Peyer's patch (tissue), 4 donors: Measurements from ENCODE around the gene RCOR1.

Experiments
- CTCF ChIP-seq, 6 experiments: fragments of 450-650 bp in 4 of 6; fragments of 200-600 bp in 2 of 6; sonication (generic) in 1 of 6; IDR thresholded peaks; one replicate each; pipeline ENCODE4 v1.5.1; 2017 to 2019; ENCODE audit warnings: antibody characterized with exemption in 6 of 6, mild to moderate bottlenecking in 3 of 6, moderate library complexity in 1 of 6
- POLR2A ChIP-seq, 2 donors: fragments of 450-650 bp; IDR thresholded peaks; one replicate each; pipeline ENCODE4 v1.5.1; 2017; ENCODE audit warnings: antibody characterized with exemption in 2 of 2, mild to moderate bottlenecking in 2 of 2, moderate library complexity in 2 of 2

GRCh38 chr14:102776761-102777710 is 184.6 kb downstream of the RCOR1 start, which contains the start of gene TRAF3:
- no peak for TF ChIP-seq CTCF (IDR thresholded peaks at IDR 0.05)
- TF ChIP-seq POLR2A (IDR thresholded peaks at IDR 0.05): no peak
